RWPE2 (cell line): ENCODE measurements around the gene USP6NL.

ENCODE experiments used
- ATAC-seq: fragments of 200-7000 bp; cut with Tn5 transposase; 3 replicates; pipeline ENCODE4 v1.9.1; 2021; ENCODE audit warnings: low read depth
- DNase-seq: peaks from one replicate; pipeline ENCODE4 v3.0.0-alpha.2; 2020; ENCODE audit warnings: low spot score
- H3K27ac ChIP-seq: fragments of 450-650 bp; 2 replicates; pipeline ENCODE4 v1.5.1; 2017; ENCODE audit warnings: mild to moderate bottlenecking; ENCODE audit not compliant: poor library complexity, severe bottlenecking
- H3K27me3 ChIP-seq: fragments of 250-450 bp; sonication (Bioruptor Pico); 2 replicates; pipeline ENCODE4 v1.5.1; 2021; ENCODE audit warnings: mild to moderate bottlenecking, moderate library complexity; ENCODE audit not compliant: insufficient read depth, poor library complexity, severe bottlenecking
- H3K36me3 ChIP-seq: fragments of 250-450 bp; sonication (Bioruptor Pico); 2 replicates; pipeline ENCODE4 v1.5.1; 2020; ENCODE audit warnings: low read depth, mild to moderate bottlenecking, moderate library complexity
- H3K4me1 ChIP-seq: fragments of 250-450 bp; sonication (Bioruptor Pico); 2 replicates; pipeline ENCODE4 v1.5.1; 2021; ENCODE audit warnings: mild to moderate bottlenecking, moderate library complexity; ENCODE audit not compliant: insufficient read depth, poor library complexity, severe bottlenecking
- H3K4me3 ChIP-seq: fragments of 250-450 bp; sonication (Bioruptor Pico); 2 replicates; pipeline ENCODE4 v1.5.1; 2021; ENCODE audit warnings: mild to moderate bottlenecking, moderate library complexity; ENCODE audit not compliant: severe bottlenecking
- H3K9me3 ChIP-seq: fragments of 250-450 bp; sonication (Bioruptor Pico); 2 replicates; pipeline ENCODE4 v1.5.1; 2021; ENCODE audit warnings: mild to moderate bottlenecking, moderate library complexity; ENCODE audit not compliant: severe bottlenecking
- TF ChIP-seq, protein P1 (sequence below): fragments of 450-650 bp; IDR thresholded peaks from one replicate; pipeline ENCODE4 v1.5.1; 2017; ENCODE audit warnings: mild to moderate bottlenecking, moderate library complexity; ENCODE audit not compliant: poor library complexity, severe bottlenecking

Gene USP6NL

DNA sequence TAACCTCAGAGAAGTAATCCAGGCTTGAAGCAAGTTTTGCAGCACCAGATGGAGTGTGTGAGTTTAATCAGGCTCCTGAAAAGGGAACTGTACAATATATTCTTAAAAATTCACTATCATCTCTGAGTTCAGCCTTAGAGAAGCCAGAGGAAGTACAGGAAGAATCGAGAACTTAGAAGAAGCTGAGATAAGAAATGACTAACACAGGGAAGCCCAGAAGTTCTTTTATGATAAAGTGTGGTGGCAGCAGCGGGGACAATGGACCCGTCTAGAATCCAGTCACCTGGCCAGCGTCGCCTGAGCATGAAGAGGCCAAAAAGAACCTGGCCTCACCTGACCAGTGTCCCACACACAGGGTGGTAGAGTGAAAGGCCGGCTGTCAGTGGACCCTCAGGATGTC, 161.0 kb downstream of the USP6NL start:
- no peaks in the 10 kb centered on the region for H3K4me1 ChIP-seq
- DNase-seq (no peak), ATAC-seq (no peak)
- H3K9me3 ChIP-seq = no peaks in the 10 kb centered on the region
- H3K27ac ChIP-seq = no peak overlapping the region
- no peak overlapping the region for H3K4me3 ChIP-seq
- no peaks in the 10 kb centered on the region for H3K36me3 ChIP-seq
- TF ChIP-seq, protein P1, sequence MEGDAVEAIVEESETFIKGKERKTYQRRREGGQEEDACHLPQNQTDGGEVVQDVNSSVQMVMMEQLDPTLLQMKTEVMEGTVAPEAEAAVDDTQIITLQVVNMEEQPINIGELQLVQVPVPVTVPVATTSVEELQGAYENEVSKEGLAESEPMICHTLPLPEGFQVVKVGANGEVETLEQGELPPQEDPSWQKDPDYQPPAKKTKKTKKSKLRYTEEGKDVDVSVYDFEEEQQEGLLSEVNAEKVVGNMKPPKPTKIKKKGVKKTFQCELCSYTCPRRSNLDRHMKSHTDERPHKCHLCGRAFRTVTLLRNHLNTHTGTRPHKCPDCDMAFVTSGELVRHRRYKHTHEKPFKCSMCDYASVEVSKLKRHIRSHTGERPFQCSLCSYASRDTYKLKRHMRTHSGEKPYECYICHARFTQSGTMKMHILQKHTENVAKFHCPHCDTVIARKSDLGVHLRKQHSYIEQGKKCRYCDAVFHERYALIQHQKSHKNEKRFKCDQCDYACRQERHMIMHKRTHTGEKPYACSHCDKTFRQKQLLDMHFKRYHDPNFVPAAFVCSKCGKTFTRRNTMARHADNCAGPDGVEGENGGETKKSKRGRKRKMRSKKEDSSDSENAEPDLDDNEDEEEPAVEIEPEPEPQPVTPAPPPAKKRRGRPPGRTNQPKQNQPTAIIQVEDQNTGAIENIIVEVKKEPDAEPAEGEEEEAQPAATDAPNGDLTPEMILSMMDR = no peak
- H3K27me3 ChIP-seq = no peaks in the 10 kb centered on the region

- Histone ChIP-seq H3K9me3 (no peaks in the 10 kb centered on the region), H3K4me1 (no peaks in the 10 kb centered on the region), H3K27ac (no peak overlapping the region), H3K36me3 (no peaks in the 10 kb centered on the region), H3K27me3 (no peaks in the 10 kb centered on the region), H3K4me3 (no peak overlapping the region)
- ATAC-seq (no peak), DNase-seq (no peak)
- TF ChIP-seq, protein P1 = no peak
Measured at GRCh38 chr10:11449761-11450160, 161.7 kb downstream of the USP6NL start.

DNA sequence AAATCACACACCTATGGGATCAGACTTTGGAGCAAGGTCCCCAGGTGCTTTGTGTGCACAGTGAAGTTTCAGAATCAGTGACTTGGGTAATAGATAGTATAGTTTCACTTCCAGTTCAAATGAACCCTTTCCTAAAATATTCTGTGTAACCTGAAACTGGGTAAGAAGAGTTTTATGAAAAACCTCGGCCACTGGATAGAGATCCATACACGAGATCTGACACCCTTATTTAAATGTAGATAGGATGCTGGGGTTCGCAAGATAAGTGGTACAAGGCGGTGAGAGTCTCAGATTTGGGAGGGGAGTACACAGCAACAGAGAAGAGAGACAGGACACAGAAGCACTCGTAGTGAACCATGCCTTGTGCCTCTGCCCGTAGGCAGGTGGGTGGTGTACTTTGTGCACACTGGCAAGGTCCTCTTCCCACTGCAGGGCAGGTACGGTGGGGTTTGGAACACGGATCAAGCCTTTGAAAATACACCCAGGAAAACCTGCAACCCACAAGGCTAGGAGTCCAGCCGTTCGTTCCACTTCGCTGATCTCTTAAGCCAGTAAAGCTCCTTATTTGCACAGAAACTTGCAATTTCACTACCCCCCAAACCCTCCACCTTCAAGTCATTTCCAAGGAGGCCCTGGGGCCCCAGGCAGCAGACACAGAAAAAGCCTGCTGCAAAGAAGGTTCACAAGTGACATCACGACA, 162.8 kb downstream of the USP6NL start:
- Histone ChIP-seq H3K4me1 (no peaks in the 10 kb centered on the region), H3K27me3 (no peaks in the 10 kb centered on the region), H3K4me3 (no peak overlapping the region), H3K36me3 (no peaks in the 10 kb centered on the region), H3K27ac (no peak overlapping the region), H3K9me3 (no peaks in the 10 kb centered on the region)
- ATAC-seq = no peak
- no peak for DNase-seq
- TF ChIP-seq, protein P1 = no peak

DNA sequence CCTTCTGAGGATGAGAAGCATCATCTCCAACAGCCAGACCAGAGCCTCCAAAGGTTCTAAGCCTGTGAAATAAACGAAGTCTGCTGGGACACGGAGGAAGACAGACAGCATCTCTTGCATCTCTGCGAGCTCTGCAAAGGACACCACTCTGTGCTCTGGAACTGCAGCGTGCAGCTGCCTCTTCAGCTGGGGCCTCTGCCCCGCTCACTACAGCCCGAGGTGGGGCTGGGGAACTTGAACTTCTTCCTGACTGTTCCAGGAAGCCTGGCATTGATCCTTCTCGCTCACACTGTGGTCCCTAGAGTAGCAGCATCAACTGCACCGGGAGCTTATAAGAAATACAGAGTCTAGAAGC, 163.3 kb downstream of the USP6NL start:
- DNase-seq (no peak), ATAC-seq (peak; percentile 8; the same call in 1 of the 3 replicates)
- Histone ChIP-seq H3K27me3 (no peaks in the 10 kb centered on the region), H3K9me3 (no peaks in the 10 kb centered on the region), H3K36me3 (no peaks in the 10 kb centered on the region), H3K4me1 (no peaks in the 10 kb centered on the region), H3K4me3 (no peak overlapping the region), H3K27ac (no peak overlapping the region)
- TF ChIP-seq, protein P1 = no peak

- TF ChIP-seq, protein P1 = no peak
- Histone ChIP-seq H3K36me3 (no peaks in the 10 kb centered on the region), H3K9me3 (no peaks in the 10 kb centered on the region), H3K4me3 (no peak overlapping the region), H3K27ac (no peak overlapping the region), H3K27me3 (no peaks in the 10 kb centered on the region), H3K4me1 (no peaks in the 10 kb centered on the region)
- no peak for ATAC-seq
- no peak for DNase-seq
Measured at GRCh38 chr10:11447586-11447985, 163.9 kb downstream of the USP6NL start.
